GM19468 (cell line): ENCODE results near the gene ZNF385D.

Source experiments
- ATAC-seq: cut with Tn5 transposase; IDR thresholded peaks from one replicate; pipeline ENCODE4 v1.9.1; 2021; ENCODE audit warnings: mild to moderate bottlenecking, moderate library complexity, moderate number of reproducible peaks; ENCODE audit not compliant: unreplicated experiment; ENCODE audit errors: extremely low read depth

Gene ZNF385D

GRCh38 chr3:21691036-21691435 is 60.0 kb downstream of the ZNF385D start:
- ATAC-seq: no peak

GRCh38 chr3:21682206-21682605 is 68.8 kb downstream of the ZNF385D start:
- ATAC-seq: no peak

GRCh38 chr3:21673393-21673792 is 77.6 kb downstream of the ZNF385D start:
- no peak for ATAC-seq

- no peak for ATAC-seq
Measured at GRCh38 chr3:21672303-21672702, 78.7 kb downstream of the ZNF385D start.

- no peak for ATAC-seq
Measured at GRCh38 chr3:21670386-21670785, 80.6 kb downstream of the ZNF385D start.

GRCh38 chr3:21668012-21668411 is 83.0 kb downstream of the ZNF385D start:
- ATAC-seq: no peak

- no peak for ATAC-seq
Measured at GRCh38 chr3:21665444-21666100, 85.4 kb downstream of the ZNF385D start.

GRCh38 chr3:21664996-21665395 is 86.0 kb downstream of the ZNF385D start:
- ATAC-seq: no peak

- ATAC-seq: no peak
Measured at GRCh38 chr3:21662403-21662802, 88.6 kb downstream of the ZNF385D start.

- ATAC-seq: no peak
Measured at GRCh38 chr3:21654662-21655061, 96.3 kb downstream of the ZNF385D start.

- no peak for ATAC-seq
Measured at GRCh38 chr3:21654241-21654640, 96.8 kb downstream of the ZNF385D start.

GRCh38 chr3:21649519-21649918 is 101.5 kb downstream of the ZNF385D start:
- no peak for ATAC-seq

- ATAC-seq: no peak
Measured at GRCh38 chr3:21647961-21648360, 103.0 kb downstream of the ZNF385D start.

- no peak for ATAC-seq
Measured at GRCh38 chr3:21645121-21645897, 105.7 kb downstream of the ZNF385D start.

- no peak for ATAC-seq
Measured at GRCh38 chr3:21644268-21644667, 106.7 kb downstream of the ZNF385D start.

- no peak for ATAC-seq
Measured at GRCh38 chr3:21643752-21644151, 107.3 kb downstream of the ZNF385D start.

GRCh38 chr3:21642433-21642832 is 108.6 kb downstream of the ZNF385D start:
- ATAC-seq: no peak

GRCh38 chr3:21641959-21642358 is 109.1 kb downstream of the ZNF385D start:
- ATAC-seq: no peak

- ATAC-seq: no peak
Measured at GRCh38 chr3:21638488-21638887, 112.5 kb downstream of the ZNF385D start.

GRCh38 chr3:21634112-21634511 is 116.9 kb downstream of the ZNF385D start:
- no peak for ATAC-seq

GRCh38 chr3:21624524-21624923 is 126.5 kb downstream of the ZNF385D start:
- no peak for ATAC-seq

GRCh38 chr3:21621181-21621651 is 129.8 kb downstream of the ZNF385D start:
- ATAC-seq: no peak
